ENCODE data around the gene COL11A2. TPM values are rescaled to one million over a fixed set of nuclear protein-coding genes. Genes with fewer than 3 reads are reported as not detected.

Gene COL11A2
- total and polyA plus RNA-seq, 2 of the 13 experiments (the other 11 are each of a cell fraction or from before 2014, with no cell fraction given) = 0.55 TPM

DNA sequence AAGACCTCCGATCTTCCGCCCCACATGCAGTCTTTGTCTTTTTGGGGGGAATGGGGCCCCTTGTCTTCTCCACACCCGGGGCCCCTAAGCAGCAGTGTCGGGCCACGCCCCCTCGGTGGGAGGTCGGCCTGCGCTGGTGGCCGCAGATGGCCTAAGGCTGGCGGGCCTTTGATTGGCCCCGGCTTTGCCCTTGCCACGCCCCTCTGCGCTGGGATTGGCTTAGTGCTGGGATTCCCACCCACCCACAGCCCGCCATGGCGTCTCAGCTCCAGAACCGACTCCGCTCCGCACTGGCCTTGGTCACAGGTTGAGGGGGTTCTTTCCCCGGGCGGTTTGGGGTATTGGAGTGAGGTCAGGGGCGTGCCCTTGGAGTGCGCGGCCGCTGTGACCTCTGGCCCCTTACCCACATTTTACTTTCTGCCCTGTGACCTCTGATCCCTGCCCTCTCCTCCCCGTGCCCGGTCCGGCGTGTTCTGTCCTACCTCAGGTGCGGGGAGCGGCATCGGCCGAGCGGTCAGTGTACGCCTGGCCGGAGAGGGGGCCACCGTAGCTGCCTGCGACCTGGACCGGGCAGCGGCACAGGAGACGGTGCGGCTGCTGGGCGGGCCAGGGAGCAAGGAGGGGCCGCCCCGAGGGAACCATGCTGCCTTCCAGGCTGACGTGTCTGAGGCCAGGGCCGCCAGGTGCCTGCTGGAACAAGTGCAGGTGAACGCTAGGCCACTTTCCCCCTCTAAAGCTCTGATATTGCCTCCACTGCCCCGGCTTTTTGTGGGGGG is 12.3 kb upstream of the COL11A2 start, which contains the start of gene HSD17B8 (continued):
- TF ChIP-seq, protein P1, sequence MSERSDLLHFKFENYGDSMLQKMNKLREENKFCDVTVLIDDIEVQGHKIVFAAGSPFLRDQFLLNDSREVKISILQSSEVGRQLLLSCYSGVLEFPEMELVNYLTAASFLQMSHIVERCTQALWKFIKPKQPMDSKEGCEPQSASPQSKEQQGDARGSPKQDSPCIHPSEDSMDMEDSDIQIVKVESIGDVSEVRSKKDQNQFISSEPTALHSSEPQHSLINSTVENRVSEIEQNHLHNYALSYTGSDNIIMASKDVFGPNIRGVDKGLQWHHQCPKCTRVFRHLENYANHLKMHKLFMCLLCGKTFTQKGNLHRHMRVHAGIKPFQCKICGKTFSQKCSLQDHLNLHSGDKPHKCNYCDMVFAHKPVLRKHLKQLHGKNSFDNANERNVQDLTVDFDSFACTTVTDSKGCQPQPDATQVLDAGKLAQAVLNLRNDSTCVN (CRISPR knock-in tag; IDR thresholded peaks at IDR 0.05; ENCODE audit: borderline replicate concordance) = no peak; the same call in 1 of the 2 replicates
- TF ChIP-seq ZBTB20 (CRISPR knock-in tag; IDR thresholded peaks at IDR 0.05; ENCODE audit: borderline replicate concordance, low read depth) = peak; percentile 76; the same call in 1 of the 2 replicates
- peak; percentile 76 for TF ChIP-seq POGZ (CRISPR knock-in tag; IDR thresholded peaks at IDR 0.05)
- TF ChIP-seq, protein P2, sequence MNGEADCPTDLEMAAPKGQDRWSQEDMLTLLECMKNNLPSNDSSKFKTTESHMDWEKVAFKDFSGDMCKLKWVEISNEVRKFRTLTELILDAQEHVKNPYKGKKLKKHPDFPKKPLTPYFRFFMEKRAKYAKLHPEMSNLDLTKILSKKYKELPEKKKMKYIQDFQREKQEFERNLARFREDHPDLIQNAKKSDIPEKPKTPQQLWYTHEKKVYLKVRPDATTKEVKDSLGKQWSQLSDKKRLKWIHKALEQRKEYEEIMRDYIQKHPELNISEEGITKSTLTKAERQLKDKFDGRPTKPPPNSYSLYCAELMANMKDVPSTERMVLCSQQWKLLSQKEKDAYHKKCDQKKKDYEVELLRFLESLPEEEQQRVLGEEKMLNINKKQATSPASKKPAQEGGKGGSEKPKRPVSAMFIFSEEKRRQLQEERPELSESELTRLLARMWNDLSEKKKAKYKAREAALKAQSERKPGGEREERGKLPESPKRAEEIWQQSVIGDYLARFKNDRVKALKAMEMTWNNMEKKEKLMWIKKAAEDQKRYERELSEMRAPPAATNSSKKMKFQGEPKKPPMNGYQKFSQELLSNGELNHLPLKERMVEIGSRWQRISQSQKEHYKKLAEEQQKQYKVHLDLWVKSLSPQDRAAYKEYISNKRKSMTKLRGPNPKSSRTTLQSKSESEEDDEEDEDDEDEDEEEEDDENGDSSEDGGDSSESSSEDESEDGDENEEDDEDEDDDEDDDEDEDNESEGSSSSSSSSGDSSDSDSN (CRISPR knock-in tag; IDR thresholded peaks at IDR 0.05) = peak; percentile 79
- TF ChIP-seq, protein P3, sequence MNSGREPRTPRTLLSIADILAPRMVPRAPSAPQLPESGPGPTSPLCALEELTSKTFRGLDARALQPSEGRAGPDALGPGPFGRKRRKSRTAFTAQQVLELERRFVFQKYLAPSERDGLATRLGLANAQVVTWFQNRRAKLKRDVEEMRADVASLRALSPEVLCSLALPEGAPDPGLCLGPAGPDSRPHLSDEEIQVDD (CRISPR knock-in tag; IDR thresholded peaks at IDR 0.05; ENCODE audit: borderline replicate concordance) = 0 out of 2 replicates have a peak, but pooled peaks have one; percentile 13
- 0 out of 2 replicates have a peak, but pooled peaks have one; percentile 28 for TF ChIP-seq ZBTB3 (CRISPR knock-in tag; IDR thresholded peaks at IDR 0.05; ENCODE audit: borderline replicate concordance, low read depth)
- peak; percentile 85 for TF ChIP-seq DMAP1 (CRISPR knock-in tag; IDR thresholded peaks at IDR 0.05)
- TF ChIP-seq ZKSCAN1 (IDR thresholded peaks at IDR 0.05; ENCODE audit: low read length) = no peak
- TF ChIP-seq, protein P4, sequence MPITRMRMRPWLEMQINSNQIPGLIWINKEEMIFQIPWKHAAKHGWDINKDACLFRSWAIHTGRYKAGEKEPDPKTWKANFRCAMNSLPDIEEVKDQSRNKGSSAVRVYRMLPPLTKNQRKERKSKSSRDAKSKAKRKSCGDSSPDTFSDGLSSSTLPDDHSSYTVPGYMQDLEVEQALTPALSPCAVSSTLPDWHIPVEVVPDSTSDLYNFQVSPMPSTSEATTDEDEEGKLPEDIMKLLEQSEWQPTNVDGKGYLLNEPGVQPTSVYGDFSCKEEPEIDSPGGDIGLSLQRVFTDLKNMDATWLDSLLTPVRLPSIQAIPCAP (CRISPR knock-in tag; IDR thresholded peaks at IDR 0.05; ENCODE audit: low read depth) = no peak
- peak in 1 of 2 experiments; percentile 74; a peak in 2 of 4 replicates for TF ChIP-seq POLR2A (IDR thresholded peaks at IDR 0.05; ENCODE audit: insufficient read depth in 1 of 2, low read depth in 2 of 2, low read length in 2 of 2)
- peak; percentile 55 for TF ChIP-seq TAF15 (IDR thresholded peaks at IDR 0.05; ENCODE audit: low read depth, low read length, poor library complexity, severe bottlenecking)
- 0 out of 2 replicates have a peak, but pooled peaks have one; percentile 56 for TF ChIP-seq PHF20 (CRISPR knock-in tag; IDR thresholded peaks at IDR 0.05)
- TF ChIP-seq MBNL3 (CRISPR knock-in tag; conservative IDR thresholded peaks at IDR 0.05) = no peak
- no peak for TF ChIP-seq ATF1 (CRISPR knock-in tag; IDR thresholded peaks at IDR 0.05)
- peak; percentile 64 for TF ChIP-seq HDAC1 (CRISPR knock-in tag; IDR thresholded peaks at IDR 0.05)
- TF ChIP-seq ZNF274 (CRISPR knock-in tag; IDR thresholded peaks at IDR 0.05) = peak; percentile 86; the same call in 1 of the 2 replicates
- TF ChIP-seq ZNF431 (CRISPR knock-in tag; IDR thresholded peaks at IDR 0.05; ENCODE audit: borderline replicate concordance, low read depth) = no peak
- no peak for TF ChIP-seq RAD51 (IDR thresholded peaks at IDR 0.05; ENCODE audit: borderline replicate concordance)
- TF ChIP-seq SP2 (CRISPR knock-in tag; IDR thresholded peaks at IDR 0.05) = peak; percentile 86
- TF ChIP-seq, protein P5, sequence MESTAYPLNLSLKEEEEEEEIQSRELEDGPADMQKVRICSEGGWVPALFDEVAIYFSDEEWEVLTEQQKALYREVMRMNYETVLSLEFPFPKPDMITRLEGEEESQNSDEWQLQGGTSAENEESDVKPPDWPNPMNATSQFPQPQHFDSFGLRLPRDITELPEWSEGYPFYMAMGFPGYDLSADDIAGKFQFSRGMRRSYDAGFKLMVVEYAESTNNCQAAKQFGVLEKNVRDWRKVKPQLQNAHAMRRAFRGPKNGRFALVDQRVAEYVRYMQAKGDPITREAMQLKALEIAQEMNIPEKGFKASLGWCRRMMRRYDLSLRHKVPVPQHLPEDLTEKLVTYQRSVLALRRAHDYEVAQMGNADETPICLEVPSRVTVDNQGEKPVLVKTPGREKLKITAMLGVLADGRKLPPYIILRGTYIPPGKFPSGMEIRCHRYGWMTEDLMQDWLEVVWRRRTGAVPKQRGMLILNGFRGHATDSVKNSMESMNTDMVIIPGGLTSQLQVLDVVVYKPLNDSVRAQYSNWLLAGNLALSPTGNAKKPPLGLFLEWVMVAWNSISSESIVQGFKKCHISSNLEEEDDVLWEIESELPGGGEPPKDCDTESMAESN (CRISPR knock-in tag; conservative IDR thresholded peaks at IDR 0.05) = no peak; the same call in 1 of the 2 replicates
- peak; percentile 66; the same call in 1 of the 2 replicates for TF ChIP-seq ZNF556 (CRISPR knock-in tag; IDR thresholded peaks at IDR 0.05; ENCODE audit: borderline replicate concordance)
